ENCODE measurements around the gene ULBP1.

Gene ULBP1

DNA sequence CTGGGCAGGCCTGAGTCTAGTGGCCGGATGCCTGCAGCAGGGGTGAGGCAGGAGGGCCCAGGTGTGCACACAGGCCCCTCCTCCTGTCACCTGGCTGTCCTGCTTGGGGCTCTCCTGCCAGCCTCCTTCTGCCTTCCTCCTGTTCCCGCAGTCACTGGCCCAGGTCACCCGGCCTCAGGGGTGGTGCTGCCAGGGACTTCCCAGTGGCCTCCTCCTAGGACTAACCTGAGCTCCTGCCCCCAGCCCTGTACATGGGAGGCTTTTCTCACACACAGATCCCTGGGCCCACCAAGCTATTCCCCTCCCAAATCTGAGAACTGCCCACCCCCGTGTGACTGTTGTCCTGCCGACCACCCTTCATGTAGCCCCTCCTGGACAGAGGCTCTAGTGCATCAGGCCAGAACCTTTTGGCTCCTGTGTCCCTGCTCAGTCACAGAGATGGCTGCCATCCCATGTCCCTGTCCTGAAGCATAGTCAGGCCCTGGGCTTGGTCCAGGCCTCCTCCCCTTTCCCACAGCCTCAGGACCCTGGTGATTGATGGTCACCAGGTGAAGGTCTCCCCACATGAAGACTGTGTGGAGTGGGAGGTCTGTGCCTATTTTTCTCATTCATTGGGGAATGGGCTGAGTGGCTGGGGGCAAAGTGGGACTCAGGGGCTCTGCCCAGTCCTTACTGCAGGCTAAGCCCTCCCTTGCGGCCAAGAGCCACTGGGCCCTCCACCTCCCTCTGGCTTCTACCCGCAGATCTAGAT is 1.1 kb upstream of the ULBP1 start:
- Histone ChIP-seq H3F3A (ENCODE audit: insufficient read depth) (no peaks in the 10 kb centered on the region), H2AFZ (ENCODE audit: low read depth, low read length, severe bottlenecking) (no peak overlapping the region), H3K36me3 (ENCODE audit: low read length) (no peaks in the 10 kb centered on the region), H3K79me2 (ENCODE audit: insufficient read depth, low read length) (no peaks in the 10 kb centered on the region), H3K9ac (ENCODE audit: low read length) (no peak overlapping the region), H3K4me2 (ENCODE audit: low read depth, low read length, poor library complexity, severe bottlenecking) (no peak overlapping the region), H3K4me3 (ENCODE audit: insufficient read depth, low read length, poor library complexity, severe bottlenecking) (no peak overlapping the region), H3K27me3 (ENCODE audit: low read length) (no peaks in the 10 kb centered on the region), H3K9me2 (replicated peaks; ENCODE audit: insufficient read depth, low read length) (no peaks in the 10 kb centered on the region), H3K27ac (ENCODE audit: low read depth, low read length) (no peak overlapping the region), H4K20me1 (ENCODE audit: low read depth, low read length) (no peaks in the 10 kb centered on the region), H3K9me3 (ENCODE audit: insufficient read depth, low read length) (no peaks in the 10 kb centered on the region)
- TF ChIP-seq, protein P1, sequence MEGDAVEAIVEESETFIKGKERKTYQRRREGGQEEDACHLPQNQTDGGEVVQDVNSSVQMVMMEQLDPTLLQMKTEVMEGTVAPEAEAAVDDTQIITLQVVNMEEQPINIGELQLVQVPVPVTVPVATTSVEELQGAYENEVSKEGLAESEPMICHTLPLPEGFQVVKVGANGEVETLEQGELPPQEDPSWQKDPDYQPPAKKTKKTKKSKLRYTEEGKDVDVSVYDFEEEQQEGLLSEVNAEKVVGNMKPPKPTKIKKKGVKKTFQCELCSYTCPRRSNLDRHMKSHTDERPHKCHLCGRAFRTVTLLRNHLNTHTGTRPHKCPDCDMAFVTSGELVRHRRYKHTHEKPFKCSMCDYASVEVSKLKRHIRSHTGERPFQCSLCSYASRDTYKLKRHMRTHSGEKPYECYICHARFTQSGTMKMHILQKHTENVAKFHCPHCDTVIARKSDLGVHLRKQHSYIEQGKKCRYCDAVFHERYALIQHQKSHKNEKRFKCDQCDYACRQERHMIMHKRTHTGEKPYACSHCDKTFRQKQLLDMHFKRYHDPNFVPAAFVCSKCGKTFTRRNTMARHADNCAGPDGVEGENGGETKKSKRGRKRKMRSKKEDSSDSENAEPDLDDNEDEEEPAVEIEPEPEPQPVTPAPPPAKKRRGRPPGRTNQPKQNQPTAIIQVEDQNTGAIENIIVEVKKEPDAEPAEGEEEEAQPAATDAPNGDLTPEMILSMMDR (IDR thresholded peaks at IDR 0.05; ENCODE audit: insufficient read depth, low read length, poor library complexity, severe bottlenecking) = no peak
- no peak for TF ChIP-seq EZH2phosphoT487 (conservative IDR thresholded peaks at IDR 0.05; ENCODE audit: low read length)

DNA sequence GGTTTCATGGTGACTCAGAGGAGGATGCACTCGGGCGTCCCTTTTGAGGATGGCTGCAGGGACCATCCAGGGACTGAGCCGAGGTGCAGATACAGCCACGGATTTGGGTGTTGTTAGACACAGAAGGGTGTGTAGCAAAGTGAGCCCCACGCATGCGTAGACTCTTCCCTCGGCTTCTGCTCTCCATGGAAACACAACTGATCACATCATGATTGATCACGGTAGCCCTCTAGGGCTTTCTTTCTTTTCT is 606 bp upstream of the ULBP1 start:
- H3K9ac ChIP-seq (ENCODE audit: low read length) = no peak overlapping the region
- H3K9me2 ChIP-seq (replicated peaks; ENCODE audit: insufficient read depth, low read length) = no peaks in the 10 kb centered on the region
- H3K27ac ChIP-seq (ENCODE audit: low read depth, low read length) = no peak overlapping the region
- H3K4me2 ChIP-seq (ENCODE audit: low read depth, low read length, poor library complexity, severe bottlenecking) = no peak overlapping the region
- no peak overlapping the region for H3K4me3 ChIP-seq (ENCODE audit: insufficient read depth, low read length, poor library complexity, severe bottlenecking)
- no peaks in the 10 kb centered on the region for H3F3A ChIP-seq (ENCODE audit: insufficient read depth)
- H3K27me3 ChIP-seq (ENCODE audit: low read length) = no peaks in the 10 kb centered on the region
- H4K20me1 ChIP-seq (ENCODE audit: low read depth, low read length) = no peaks in the 10 kb centered on the region
- H3K36me3 ChIP-seq (ENCODE audit: low read length) = no peaks in the 10 kb centered on the region
- no peaks in the 10 kb centered on the region for H3K79me2 ChIP-seq (ENCODE audit: insufficient read depth, low read length)
- H2AFZ ChIP-seq (ENCODE audit: low read depth, low read length, severe bottlenecking) = no peak overlapping the region
- H3K9me3 ChIP-seq (ENCODE audit: insufficient read depth, low read length) = no peaks in the 10 kb centered on the region
- TF ChIP-seq, protein P1 (IDR thresholded peaks at IDR 0.05; ENCODE audit: insufficient read depth, low read length, poor library complexity, severe bottlenecking) = no peak
- no peak for TF ChIP-seq EZH2phosphoT487 (conservative IDR thresholded peaks at IDR 0.05; ENCODE audit: low read length)

DNA sequence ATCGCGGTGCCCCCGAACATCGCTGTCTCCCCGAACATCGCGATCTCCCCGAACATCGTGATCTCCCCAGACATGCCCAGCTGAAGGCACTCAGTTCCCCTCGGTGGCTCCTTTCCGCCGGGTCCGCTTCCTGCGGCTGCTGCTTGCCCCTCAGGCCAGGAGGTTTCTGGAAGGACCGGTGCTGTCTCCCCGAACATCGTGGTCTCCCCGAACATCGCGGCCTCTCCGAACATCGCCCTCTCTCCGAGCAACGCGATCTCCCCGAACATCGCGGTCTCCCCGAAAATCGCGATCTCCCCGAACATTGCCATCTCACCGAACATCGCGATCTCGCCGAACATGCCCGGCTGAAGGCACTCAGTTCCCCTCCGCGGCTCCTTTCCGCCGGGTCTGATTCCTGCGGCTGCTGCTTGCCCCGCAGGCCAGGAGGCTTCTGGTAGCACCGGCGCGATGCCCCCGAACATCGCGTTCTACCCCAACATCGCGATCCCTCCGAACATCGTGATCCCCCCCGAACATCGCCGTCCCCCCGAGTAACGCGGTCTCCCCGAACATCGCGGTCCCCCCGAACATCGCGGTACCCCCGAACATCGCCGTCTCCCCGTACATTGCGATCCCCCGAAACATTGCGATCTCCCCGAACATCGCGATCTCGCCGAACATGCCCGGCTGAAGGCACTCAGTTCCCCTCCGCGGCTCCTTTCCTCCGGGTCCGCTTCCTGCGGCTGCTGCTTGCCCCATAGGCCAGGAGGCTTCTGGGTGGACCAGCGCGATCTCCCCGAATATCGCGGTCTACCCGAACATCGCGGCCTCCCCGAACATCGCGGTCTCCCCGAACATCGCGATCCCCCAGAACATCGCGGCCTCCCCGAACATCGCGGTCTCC is 808 bp downstream of the ULBP1 start:
- Histone ChIP-seq H3K9me3 (ENCODE audit: insufficient read depth, low read length) (no peaks in the 10 kb centered on the region), H3K4me2 (ENCODE audit: low read depth, low read length, poor library complexity, severe bottlenecking) (no peak overlapping the region), H3K27ac (ENCODE audit: low read depth, low read length) (no peak overlapping the region), H3K9me2 (replicated peaks; ENCODE audit: insufficient read depth, low read length) (no peaks in the 10 kb centered on the region), H3K9ac (ENCODE audit: low read length) (no peak overlapping the region), H3K4me3 (ENCODE audit: insufficient read depth, low read length, poor library complexity, severe bottlenecking) (no peak overlapping the region), H4K20me1 (ENCODE audit: low read depth, low read length) (no peaks in the 10 kb centered on the region), H3K79me2 (ENCODE audit: insufficient read depth, low read length) (no peaks in the 10 kb centered on the region), H3K27me3 (ENCODE audit: low read length) (no peaks in the 10 kb centered on the region), H2AFZ (ENCODE audit: low read depth, low read length, severe bottlenecking) (no peak overlapping the region), H3K36me3 (ENCODE audit: low read length) (no peaks in the 10 kb centered on the region), H3F3A (ENCODE audit: insufficient read depth) (no peaks in the 10 kb centered on the region)
- no peak for TF ChIP-seq EZH2phosphoT487 (conservative IDR thresholded peaks at IDR 0.05; ENCODE audit: low read length)
- TF ChIP-seq, protein P1 (IDR thresholded peaks at IDR 0.05; ENCODE audit: insufficient read depth, low read length, poor library complexity, severe bottlenecking) = no peak
